ENCODE results near the gene IFNW1.

GRCh38 chr9:21141427-21141882 lies at the start of gene IFNW1:
- TF ChIP-seq CTCF (IDR thresholded peaks at IDR 0.05; ENCODE audit: low read length) = no peak
- no peak for TF ChIP-seq EZH2 (IDR thresholded peaks at IDR 0.05; ENCODE audit: borderline replicate concordance, low read length)

Data from OCI-LY1 (cell line).